ENCODE measurements around the gene ATL2. TPM values are rescaled to one million over a fixed set of nuclear protein-coding genes. Genes with fewer than 3 reads are reported as not detected.

ATL2 gene
- total RNA-seq, 1 donor from 2014 or later: 156 TPM

- Histone ChIP-seq H3K4me1 (no peaks in the 10 kb centered on the region), H3K4me3 (no peak overlapping the region), H3K9me3 (no peaks in the 10 kb centered on the region), H3K27me3 (no peaks in the 10 kb centered on the region), H3K36me3 (no peaks in the 10 kb centered on the region), H3K27ac (no peak overlapping the region)
- intact Hi-C loops (cut with DNase I): no loop called here
- TF ChIP-seq, protein P1, sequence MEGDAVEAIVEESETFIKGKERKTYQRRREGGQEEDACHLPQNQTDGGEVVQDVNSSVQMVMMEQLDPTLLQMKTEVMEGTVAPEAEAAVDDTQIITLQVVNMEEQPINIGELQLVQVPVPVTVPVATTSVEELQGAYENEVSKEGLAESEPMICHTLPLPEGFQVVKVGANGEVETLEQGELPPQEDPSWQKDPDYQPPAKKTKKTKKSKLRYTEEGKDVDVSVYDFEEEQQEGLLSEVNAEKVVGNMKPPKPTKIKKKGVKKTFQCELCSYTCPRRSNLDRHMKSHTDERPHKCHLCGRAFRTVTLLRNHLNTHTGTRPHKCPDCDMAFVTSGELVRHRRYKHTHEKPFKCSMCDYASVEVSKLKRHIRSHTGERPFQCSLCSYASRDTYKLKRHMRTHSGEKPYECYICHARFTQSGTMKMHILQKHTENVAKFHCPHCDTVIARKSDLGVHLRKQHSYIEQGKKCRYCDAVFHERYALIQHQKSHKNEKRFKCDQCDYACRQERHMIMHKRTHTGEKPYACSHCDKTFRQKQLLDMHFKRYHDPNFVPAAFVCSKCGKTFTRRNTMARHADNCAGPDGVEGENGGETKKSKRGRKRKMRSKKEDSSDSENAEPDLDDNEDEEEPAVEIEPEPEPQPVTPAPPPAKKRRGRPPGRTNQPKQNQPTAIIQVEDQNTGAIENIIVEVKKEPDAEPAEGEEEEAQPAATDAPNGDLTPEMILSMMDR (IDR thresholded peaks at IDR 0.05): no peak
- no peak for DNase-seq (ENCODE audit: extremely low spot score in 2 of 2)
Measured at GRCh38 chr2:38254796-38255195, 122.3 kb downstream of the ATL2 start.

DNA sequence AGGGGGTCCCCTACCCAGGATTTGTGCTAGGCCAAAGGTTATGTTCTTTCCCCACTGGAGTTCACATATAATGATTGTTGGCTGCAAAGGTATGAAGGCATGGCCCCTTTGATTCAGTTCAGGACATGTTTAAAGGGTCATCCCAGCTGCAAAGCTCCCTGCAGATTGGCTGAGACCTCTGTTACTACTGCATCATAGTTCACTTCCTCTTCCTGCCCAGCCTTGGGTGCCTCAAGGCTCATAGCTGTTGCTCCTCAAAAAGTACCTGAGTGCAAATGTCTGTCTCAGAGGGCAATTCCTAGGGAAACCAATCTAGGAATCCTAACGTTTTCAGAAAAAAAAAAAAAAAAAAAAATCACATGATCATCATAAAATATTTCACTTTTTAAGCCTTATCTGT, 125.1 kb downstream of the ATL2 start:
- DNase-seq (ENCODE audit: extremely low spot score in 2 of 2): no peak
- Histone ChIP-seq H3K4me1 (no peaks in the 10 kb centered on the region), H3K36me3 (no peaks in the 10 kb centered on the region), H3K9me3 (no peaks in the 10 kb centered on the region), H3K4me3 (no peak overlapping the region), H3K27ac (no peak overlapping the region), H3K27me3 (no peaks in the 10 kb centered on the region)
- intact Hi-C loops (cut with DNase I): no loop called here
- TF ChIP-seq POLR2A (IDR thresholded peaks at IDR 0.05): no peak

DNA sequence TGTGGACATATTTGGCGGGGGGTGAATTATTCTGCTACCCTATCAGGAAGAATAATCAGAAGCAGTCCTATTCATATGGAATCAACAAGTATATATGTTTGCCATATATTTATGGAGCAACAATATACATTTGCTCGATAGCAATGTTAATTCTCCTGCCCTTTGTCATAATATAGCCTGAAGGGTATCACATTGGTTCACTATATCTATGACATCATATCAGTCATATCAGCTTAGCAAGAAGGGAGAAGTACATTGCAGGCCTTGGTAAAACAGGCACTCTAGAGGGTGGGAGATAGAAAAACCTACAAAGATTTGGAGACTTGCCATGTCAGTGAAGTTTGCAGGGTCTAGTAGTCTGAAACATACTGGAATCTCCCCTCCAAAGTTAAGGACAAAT, 128.4 kb downstream of the ATL2 start:
- Histone ChIP-seq H3K36me3 (no peaks in the 10 kb centered on the region), H3K9me3 (no peaks in the 10 kb centered on the region), H3K27me3 (no peaks in the 10 kb centered on the region), H3K27ac (no peak overlapping the region), H3K4me1 (no peaks in the 10 kb centered on the region), H3K4me3 (no peak overlapping the region)
- no peak for DNase-seq (ENCODE audit: extremely low spot score in 2 of 2)
- intact Hi-C loops (cut with DNase I): no loop called here
- no peak for TF ChIP-seq POLR2A (IDR thresholded peaks at IDR 0.05)
- TF ChIP-seq, protein P1 (IDR thresholded peaks at IDR 0.05): no peak
- TF ChIP-seq POLR2AphosphoS5 (IDR thresholded peaks at IDR 0.05; ENCODE audit: insufficient read depth in 1 of 2, low read depth in 1 of 2): no peak

- H3K9me3 ChIP-seq: no peaks in the 10 kb centered on the region
- intact Hi-C loops (cut with DNase I): no loop called here
- no peak overlapping the region for H3K4me3 ChIP-seq
- no peak overlapping the region for H3K27ac ChIP-seq
- no peaks in the 10 kb centered on the region for H3K27me3 ChIP-seq
- no peaks in the 10 kb centered on the region for H3K36me3 ChIP-seq
- H3K4me1 ChIP-seq: no peaks in the 10 kb centered on the region
- TF ChIP-seq, protein P1 (IDR thresholded peaks at IDR 0.05): no peak
- no peak for TF ChIP-seq POLR2A (IDR thresholded peaks at IDR 0.05)
- no peak for TF ChIP-seq POLR2AphosphoS5 (IDR thresholded peaks at IDR 0.05; ENCODE audit: insufficient read depth in 1 of 2, low read depth in 1 of 2)
- no peak for DNase-seq (ENCODE audit: extremely low spot score in 2 of 2)
Measured at GRCh38 chr2:38248255-38248654, 128.8 kb downstream of the ATL2 start.

DNA sequence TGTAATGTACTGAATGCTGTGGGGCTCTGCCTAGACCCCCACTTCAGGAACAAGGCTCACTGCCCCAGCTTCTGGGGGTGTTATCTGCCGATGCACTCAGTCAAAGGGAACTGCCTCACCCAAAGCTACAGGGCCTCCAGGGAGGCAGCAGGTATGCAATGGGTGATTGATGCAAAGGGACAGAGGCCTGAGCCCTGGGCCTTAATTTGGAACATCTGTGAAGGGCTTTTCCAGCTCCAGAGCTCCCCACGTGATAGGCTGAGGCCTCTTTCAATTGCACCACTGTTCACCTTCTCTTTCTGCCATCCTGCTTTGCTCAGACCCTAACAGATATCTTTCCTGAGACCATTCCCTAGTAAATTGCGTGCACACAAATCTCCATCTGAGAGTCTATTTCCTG, 131.0 kb downstream of the ATL2 start:
- no peak for TF ChIP-seq POLR2AphosphoS5 (IDR thresholded peaks at IDR 0.05; ENCODE audit: insufficient read depth in 1 of 2, low read depth in 1 of 2)
- no peak for TF ChIP-seq POLR2A (IDR thresholded peaks at IDR 0.05)
- TF ChIP-seq, protein P1 (IDR thresholded peaks at IDR 0.05): no peak
- intact Hi-C loops (cut with DNase I): no loop called here
- Histone ChIP-seq H3K27ac (no peak overlapping the region), H3K9me3 (no peaks in the 10 kb centered on the region), H3K36me3 (no peaks in the 10 kb centered on the region), H3K27me3 (no peaks in the 10 kb centered on the region), H3K4me3 (no peak overlapping the region), H3K4me1 (no peaks in the 10 kb centered on the region)
- no peak for DNase-seq (ENCODE audit: extremely low spot score in 2 of 2)

- no peaks in the 10 kb centered on the region for H3K27me3 ChIP-seq
- H3K4me1 ChIP-seq: no peaks in the 10 kb centered on the region
- no peak overlapping the region for H3K27ac ChIP-seq
- H3K9me3 ChIP-seq: no peaks in the 10 kb centered on the region
- DNase-seq (ENCODE audit: extremely low spot score in 2 of 2): no peak
- intact Hi-C loops (cut with DNase I): no loop called here
- no peak for TF ChIP-seq POLR2A (IDR thresholded peaks at IDR 0.05)
- TF ChIP-seq, protein P1 (IDR thresholded peaks at IDR 0.05): no peak
- no peak for TF ChIP-seq POLR2AphosphoS5 (IDR thresholded peaks at IDR 0.05; ENCODE audit: insufficient read depth in 1 of 2, low read depth in 1 of 2)
- no peak overlapping the region for H3K4me3 ChIP-seq
- no peaks in the 10 kb centered on the region for H3K36me3 ChIP-seq
Measured at GRCh38 chr2:38245114-38245641, 131.9 kb downstream of the ATL2 start.
